GM18867 (cell line): Measurements from ENCODE around the gene PRDM16.

Experiments
- ATAC-seq: cut with Tn5 transposase; IDR thresholded peaks from one replicate; pipeline ENCODE4 v1.9.1; 2021; ENCODE audit warnings: mild to moderate bottlenecking, moderate library complexity; ENCODE audit not compliant: unreplicated experiment

Gene PRDM16

DNA sequence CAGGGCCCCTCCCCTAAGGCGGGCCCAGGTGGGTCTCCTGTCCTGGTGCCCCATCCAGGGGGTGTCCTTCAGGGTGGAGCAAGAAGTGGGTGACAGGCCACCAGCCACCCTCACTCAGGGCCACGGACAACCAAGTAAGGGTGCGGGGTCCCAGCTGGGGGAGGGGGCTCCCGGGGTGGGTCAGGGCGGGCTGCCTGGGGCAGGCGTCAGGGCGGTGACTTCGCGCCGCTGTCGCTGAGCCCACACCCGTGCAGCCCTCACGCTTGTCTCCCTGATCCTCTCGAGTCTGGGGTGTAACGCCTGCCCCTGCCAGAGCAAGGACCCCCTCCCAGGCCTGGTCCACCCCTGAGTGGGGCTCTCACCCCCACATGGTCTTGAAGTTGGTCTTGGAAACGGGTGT lies 407.7 kb downstream of the PRDM16 start:
- no peak for ATAC-seq

DNA sequence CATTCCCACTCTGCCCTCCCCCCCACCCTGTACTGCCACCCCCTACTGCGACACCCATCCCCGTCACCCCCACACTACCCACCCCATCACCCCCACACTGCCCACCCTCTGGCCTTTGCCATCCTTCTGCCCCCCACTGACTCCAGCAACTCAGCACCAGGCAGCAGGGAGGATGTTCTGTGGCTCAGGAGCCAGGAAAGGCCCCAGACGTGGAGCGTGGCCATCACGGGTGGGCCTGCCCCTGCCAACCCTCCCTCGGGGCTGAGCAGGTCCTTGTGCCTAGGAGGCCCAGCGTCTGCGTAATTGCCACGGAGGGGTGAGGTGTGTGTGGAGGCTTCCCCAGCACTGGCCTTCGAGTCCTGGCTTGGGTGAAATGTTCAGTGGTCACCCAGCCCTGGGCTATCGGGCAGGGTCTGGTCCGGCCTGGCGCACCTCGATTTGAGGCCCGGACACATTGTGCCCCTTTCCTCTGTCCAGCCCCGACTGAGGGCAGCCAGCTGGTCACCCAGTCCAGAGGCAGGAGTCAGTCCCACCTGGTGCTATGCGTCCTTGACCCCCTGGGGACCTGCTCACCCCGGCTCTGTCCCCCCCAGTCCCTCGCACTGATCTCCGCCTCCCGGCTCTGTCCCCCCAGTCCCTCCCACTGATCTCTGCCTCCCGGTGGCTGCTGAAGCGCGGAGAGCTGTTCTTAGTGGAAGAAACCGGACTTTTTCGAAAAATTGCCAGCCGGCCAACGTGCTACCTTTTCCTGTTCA lies 408.4 kb downstream of the PRDM16 start:
- ATAC-seq: no peak

DNA sequence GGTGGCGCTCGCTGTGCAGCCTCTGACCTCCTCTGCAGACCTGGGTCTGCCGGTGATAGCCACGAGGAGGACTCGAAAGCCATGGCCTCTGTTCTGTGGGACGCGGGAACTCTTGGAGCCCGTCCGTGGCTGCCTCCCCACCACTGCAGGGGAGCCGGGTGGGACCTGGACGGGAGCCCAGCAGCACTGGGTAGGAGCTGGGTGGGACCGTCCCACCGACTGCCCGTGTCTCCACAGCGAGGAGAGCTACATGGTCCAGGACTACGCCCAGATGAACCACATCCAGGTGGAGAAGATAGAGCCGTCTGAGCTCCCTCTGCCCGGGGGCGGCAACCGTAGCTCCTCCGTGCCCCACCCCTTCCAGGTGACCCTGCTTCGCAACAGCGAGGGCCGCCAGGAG lies 409.2 kb downstream of the PRDM16 start:
- ATAC-seq: no peak

DNA sequence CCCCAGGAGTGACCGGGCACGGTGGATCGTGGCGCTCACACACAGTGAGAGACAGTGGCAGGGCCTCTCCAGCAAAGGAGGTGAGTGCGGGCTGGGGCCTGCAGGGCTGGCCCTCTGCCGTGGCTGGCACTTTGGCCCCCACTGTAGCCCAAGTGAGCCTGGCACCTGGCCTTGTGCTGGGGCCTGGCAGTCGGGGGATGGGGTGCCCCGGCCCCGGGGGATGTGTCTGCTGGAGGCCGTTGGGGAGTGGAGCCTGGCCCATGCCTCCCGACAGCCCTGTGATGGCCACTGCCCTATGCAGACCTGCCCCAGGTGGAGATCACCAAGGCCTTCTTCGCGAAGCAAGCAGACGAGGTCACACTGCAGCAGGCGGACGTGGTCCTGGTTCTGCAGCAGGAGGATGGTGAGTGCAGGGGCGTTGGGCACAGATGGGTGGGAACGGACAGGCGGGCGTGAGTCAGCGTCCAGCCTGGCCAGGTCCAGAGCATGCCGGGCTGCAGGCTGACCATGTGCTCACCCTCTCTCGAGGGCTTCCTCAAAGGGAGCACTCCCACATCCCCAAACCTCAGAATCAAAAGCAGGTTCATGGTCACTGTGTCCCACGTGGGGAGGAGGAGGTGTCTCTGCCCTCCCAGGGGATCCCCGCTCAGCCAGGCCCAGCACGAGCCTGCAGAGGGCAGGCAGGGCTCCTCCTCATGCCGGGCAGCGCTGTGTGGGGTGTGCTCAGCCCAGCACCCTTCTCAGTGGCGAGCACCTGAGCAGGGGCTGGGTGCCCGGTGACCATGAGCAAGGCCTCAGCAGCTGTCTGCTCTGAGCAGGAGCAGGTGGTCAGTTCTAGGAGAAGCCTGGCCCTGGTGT lies 410.7 kb downstream of the PRDM16 start:
- no peak for ATAC-seq

DNA sequence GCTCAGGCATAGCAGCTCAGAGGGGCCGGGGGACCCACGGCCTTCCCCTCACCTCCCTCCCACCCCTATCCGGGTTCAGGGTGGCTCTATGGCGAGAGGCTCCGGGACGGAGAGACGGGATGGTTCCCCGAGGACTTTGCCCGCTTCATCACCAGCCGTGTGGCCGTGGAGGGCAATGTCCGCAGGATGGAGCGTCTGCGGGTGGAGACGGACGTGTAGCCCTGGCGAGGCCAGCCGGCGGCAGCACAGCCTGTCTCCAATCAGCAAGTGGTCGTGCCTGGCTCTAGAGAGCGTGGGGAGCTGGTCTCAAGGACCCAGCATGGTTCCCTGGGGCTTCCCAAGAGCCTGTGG lies 411.3 kb downstream of the PRDM16 start:
- ATAC-seq: no peak

DNA sequence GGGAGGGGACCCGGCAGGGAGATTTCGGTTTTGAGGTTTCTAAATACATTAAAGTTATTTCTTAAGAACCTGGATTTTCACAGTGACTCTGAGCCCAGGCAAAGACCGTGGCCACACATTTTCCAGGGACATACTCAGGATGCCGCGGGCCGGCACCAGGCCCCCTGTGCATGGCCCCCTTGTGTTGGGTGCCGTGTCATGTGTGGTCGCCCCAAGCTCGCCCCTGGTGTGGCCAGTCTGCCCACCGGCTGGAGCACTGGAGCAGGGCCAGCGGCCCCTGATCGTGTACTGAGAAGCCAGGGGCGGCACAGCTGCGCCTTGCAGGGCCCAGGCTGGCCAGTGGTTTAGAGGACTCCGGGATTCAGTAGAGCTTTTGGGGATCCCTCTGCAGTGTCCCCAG lies 412.0 kb downstream of the PRDM16 start:
- no peak for ATAC-seq

DNA sequence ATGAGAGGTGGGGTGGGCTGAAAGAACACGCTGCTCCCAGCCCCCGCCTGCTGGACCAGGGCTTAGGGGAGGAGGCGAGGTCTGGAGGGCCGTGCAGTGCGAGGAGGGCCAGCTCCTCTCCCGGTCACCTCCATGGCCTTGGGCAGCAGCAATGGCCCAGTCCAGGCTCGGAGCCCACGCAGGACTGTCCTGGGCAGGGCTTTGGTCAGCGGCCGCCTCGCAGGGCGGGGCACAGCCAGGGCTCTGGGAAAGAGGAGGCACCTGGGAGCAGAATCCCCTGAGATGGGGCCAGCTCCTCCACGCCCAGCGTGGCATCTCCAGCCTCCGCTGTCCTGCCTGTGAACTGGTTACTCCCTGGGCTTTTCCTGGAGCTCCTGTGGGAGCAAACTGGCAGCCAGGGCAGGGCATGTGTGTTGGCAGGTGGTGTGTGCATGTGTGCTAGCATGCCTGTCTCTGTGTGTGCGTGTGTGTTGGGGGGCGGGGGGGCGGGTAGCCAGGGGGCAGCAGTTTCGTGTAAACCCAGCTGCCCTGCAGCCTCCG lies 412.9 kb downstream of the PRDM16 start:
- no peak for ATAC-seq

DNA sequence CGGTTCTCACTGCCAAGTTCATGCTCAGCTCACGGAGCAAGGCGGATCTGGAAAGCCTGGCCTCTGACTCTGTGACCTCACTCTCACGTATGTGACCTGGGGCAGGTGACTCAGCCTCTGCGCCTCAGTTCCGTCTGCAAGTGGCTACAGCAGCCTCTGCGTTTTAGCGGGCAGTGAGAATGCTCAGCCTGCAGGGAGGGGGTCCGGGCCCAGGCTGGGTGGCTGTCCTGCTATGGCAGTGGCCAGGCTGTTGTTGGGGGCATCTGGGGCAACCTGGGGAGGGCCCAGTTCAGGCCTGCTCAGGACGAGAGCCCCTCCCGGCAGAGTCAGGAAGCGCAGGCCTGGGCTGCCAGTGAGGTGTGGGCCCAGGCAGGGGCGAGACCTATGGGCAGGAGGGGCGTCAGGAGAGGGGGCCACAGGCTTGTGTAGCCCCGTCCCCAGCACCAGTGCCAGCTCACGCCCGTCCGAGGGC lies 413.4 kb downstream of the PRDM16 start:
- ATAC-seq: no peak

DNA sequence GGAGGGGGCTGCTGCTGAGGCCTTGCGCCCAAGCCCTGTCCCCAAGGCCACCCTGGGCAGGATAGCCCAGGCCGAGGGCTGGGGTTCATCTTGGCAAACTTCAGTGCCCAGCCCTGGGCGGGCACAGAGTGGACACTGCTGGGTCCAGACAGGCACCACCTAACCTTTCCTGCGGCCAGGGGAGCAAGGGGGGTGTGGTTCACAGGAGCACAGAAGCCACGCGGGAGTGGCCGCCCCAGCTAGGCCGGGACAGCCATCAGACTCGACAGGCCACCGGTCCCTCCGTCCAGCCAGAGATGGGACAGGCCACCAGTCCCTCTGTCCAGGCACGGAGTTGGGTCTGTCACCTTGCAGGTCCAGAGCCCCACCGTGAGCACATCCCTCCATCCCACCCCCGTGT lies 414.4 kb downstream of the PRDM16 start:
- ATAC-seq: no peak

DNA sequence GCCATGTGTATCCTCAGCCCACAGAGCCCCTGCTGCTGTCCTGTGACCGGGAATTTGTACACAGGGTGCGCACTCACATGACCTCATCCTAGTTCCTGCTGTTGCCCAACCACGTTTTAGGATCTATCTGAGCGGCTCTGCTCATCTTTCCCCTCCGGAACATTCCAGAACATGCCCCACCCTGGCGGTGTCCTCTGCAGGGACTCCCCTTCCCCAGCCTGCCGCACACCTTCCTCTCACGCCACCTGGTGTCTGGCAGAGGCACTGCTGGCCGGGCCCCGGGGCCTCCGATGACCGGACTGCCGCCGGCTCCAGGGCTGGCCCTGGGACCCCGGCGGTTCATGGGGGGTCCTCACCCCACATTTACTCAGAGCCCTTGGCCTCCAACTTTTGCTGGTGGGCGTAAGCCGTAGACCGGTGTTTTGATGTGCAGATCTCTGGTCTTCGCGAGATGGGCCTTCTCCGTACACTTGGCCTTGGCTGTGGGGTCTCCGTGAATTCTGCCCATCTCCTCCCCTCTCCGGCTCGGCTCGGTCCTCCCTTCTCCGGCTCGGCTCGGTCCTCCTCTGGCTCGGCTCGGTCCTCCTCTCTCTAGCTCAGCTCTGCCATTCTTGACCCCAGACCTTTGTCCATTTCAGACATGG lies 414.9 kb downstream of the PRDM16 start:
- no peak for ATAC-seq

DNA sequence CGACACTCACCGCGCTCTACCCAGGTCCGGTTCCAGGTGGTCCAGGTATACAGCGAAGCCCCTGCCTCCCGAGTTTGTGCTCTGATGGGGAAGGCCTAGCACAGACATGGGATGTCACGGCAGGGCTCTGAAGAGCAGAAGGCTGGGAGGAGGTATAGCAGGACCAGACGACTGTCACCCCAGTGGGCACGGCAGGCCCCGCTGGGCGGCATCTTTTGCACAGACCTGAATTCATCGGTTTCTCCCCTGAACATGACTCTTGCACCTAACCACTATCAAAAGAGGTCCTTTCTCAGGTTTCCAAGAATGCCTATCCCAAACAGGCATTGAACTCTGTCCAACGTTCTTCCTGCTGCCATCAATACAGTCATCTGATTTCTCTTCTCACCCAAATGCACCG lies 416.0 kb downstream of the PRDM16 start:
- no peak for ATAC-seq
